T-helper 1 cell treated with Interleukin-12 subunit alpha and Interleukin-12 subunit beta and Interleukin-4 antibody, amounts not matched to agents 30 μg/mL and 1 μg/mL, for 36 hours (primary cell): Measurements from ENCODE around the gene LRP1B.

Experiments
- H3K27ac Mint-ChIP-seq: one replicate; pipeline ENCODE4 v1.8.0; 2021; ENCODE audit warnings: mild to moderate bottlenecking, mixed read lengths
- H3K27me3 Mint-ChIP-seq: one replicate; pipeline ENCODE4 v1.8.0; 2021; ENCODE audit warnings: low read depth, mixed read lengths
- H3K36me3 Mint-ChIP-seq: one replicate; pipeline ENCODE4 v1.8.0; 2021; ENCODE audit warnings: low read depth, mixed read lengths
- H3K4me1 Mint-ChIP-seq: one replicate; pipeline ENCODE4 v1.8.0; 2021; ENCODE audit warnings: low read depth, mixed read lengths
- H3K4me3 Mint-ChIP-seq: one replicate; pipeline ENCODE4 v1.8.0; 2021; ENCODE audit warnings: mild to moderate bottlenecking, moderate library complexity, mixed read lengths
- H3K9me3 Mint-ChIP-seq: one replicate; pipeline ENCODE4 v1.8.0; 2021; ENCODE audit warnings: mixed read lengths

LRP1B gene

GRCh38 chr2:140621583-140622362 is 1509.0 kb downstream of the LRP1B start:
- Mint-ChIP-seq H3K4me1 (no peaks in the 10 kb centered on the region), H3K27ac (no peak overlapping the region), H3K36me3 (no peaks in the 10 kb centered on the region), H3K27me3 (no peaks in the 10 kb centered on the region), H3K4me3 (no peak overlapping the region), H3K9me3 (peaks cover 2% of the 10 kb centered on the region)

GRCh38 chr2:140604788-140605187 is 1526.0 kb downstream of the LRP1B start:
- no peak overlapping the region for H3K27ac Mint-ChIP-seq
- H3K4me3 Mint-ChIP-seq, result no peak overlapping the region
- no peaks in the 10 kb centered on the region for H3K27me3 Mint-ChIP-seq

GRCh38 chr2:140604096-140604495 is 1526.7 kb downstream of the LRP1B start:
- no peak overlapping the region for H3K4me3 Mint-ChIP-seq
- H3K27me3 Mint-ChIP-seq, result no peaks in the 10 kb centered on the region
- H3K9me3 Mint-ChIP-seq, result no peaks in the 10 kb centered on the region
- H3K4me1 Mint-ChIP-seq, result no peaks in the 10 kb centered on the region
- no peaks in the 10 kb centered on the region for H3K36me3 Mint-ChIP-seq
- H3K27ac Mint-ChIP-seq, result no peak overlapping the region

More at GRCh38 chr2:140604788-140605187, 1526.0 kb downstream of the LRP1B start:
- Mint-ChIP-seq H3K4me1 (no peaks in the 10 kb centered on the region), H3K9me3 (no peaks in the 10 kb centered on the region), H3K36me3 (no peaks in the 10 kb centered on the region)

- H3K4me1 Mint-ChIP-seq, result no peaks in the 10 kb centered on the region
- H3K4me3 Mint-ChIP-seq, result no peak overlapping the region
- no peaks in the 10 kb centered on the region for H3K9me3 Mint-ChIP-seq
- no peak overlapping the region for H3K27ac Mint-ChIP-seq
- H3K27me3 Mint-ChIP-seq, result no peaks in the 10 kb centered on the region
- H3K36me3 Mint-ChIP-seq, result no peaks in the 10 kb centered on the region
These were observed 1527.4 kb downstream of the LRP1B start for GRCh38 chr2:140603416-140603815.

- H3K27ac Mint-ChIP-seq, result no peak overlapping the region
- no peak overlapping the region for H3K4me3 Mint-ChIP-seq
- no peaks in the 10 kb centered on the region for H3K4me1 Mint-ChIP-seq
- no peaks in the 10 kb centered on the region for H3K36me3 Mint-ChIP-seq
- no peaks in the 10 kb centered on the region for H3K27me3 Mint-ChIP-seq
- H3K9me3 Mint-ChIP-seq, result no peaks in the 10 kb centered on the region
These were observed 1529.0 kb downstream of the LRP1B start for GRCh38 chr2:140601801-140602200.

GRCh38 chr2:140601342-140601741 is 1529.5 kb downstream of the LRP1B start:
- H3K4me1 Mint-ChIP-seq, result no peaks in the 10 kb centered on the region
- no peaks in the 10 kb centered on the region for H3K27me3 Mint-ChIP-seq
- no peaks in the 10 kb centered on the region for H3K36me3 Mint-ChIP-seq
- H3K4me3 Mint-ChIP-seq, result no peak overlapping the region
- H3K9me3 Mint-ChIP-seq, result no peaks in the 10 kb centered on the region
- no peak overlapping the region for H3K27ac Mint-ChIP-seq

- no peaks in the 10 kb centered on the region for H3K27me3 Mint-ChIP-seq
- H3K4me1 Mint-ChIP-seq, result no peaks in the 10 kb centered on the region
- no peaks in the 10 kb centered on the region for H3K9me3 Mint-ChIP-seq
- no peak overlapping the region for H3K27ac Mint-ChIP-seq
- H3K4me3 Mint-ChIP-seq, result no peak overlapping the region
- no peaks in the 10 kb centered on the region for H3K36me3 Mint-ChIP-seq
These were observed 1530.7 kb downstream of the LRP1B start for GRCh38 chr2:140600116-140600515.

GRCh38 chr2:140597836-140598235 is 1533.0 kb downstream of the LRP1B start:
- Mint-ChIP-seq H3K9me3 (no peaks in the 10 kb centered on the region), H3K4me1 (no peaks in the 10 kb centered on the region), H3K4me3 (no peak overlapping the region), H3K27me3 (no peaks in the 10 kb centered on the region), H3K27ac (no peak overlapping the region), H3K36me3 (no peaks in the 10 kb centered on the region)

- Mint-ChIP-seq H3K36me3 (no peaks in the 10 kb centered on the region), H3K4me3 (no peak overlapping the region)
These were observed 1533.6 kb downstream of the LRP1B start for GRCh38 chr2:140597205-140597604.

GRCh38 chr2:140596447-140596846 is 1534.4 kb downstream of the LRP1B start:
- Mint-ChIP-seq H3K27me3 (no peaks in the 10 kb centered on the region), H3K36me3 (no peaks in the 10 kb centered on the region), H3K4me1 (no peaks in the 10 kb centered on the region), H3K4me3 (no peak overlapping the region), H3K27ac (no peak overlapping the region), H3K9me3 (peaks cover 4% of the 10 kb centered on the region)

More at GRCh38 chr2:140597205-140597604, 1533.6 kb downstream of the LRP1B start:
- Mint-ChIP-seq H3K9me3 (peaks cover 4% of the 10 kb centered on the region), H3K27ac (no peak overlapping the region), H3K27me3 (no peaks in the 10 kb centered on the region), H3K4me1 (no peaks in the 10 kb centered on the region)

GRCh38 chr2:140595107-140595506 is 1535.7 kb downstream of the LRP1B start:
- no peak overlapping the region for H3K27ac Mint-ChIP-seq
- H3K4me3 Mint-ChIP-seq, result no peak overlapping the region
- H3K4me1 Mint-ChIP-seq, result no peaks in the 10 kb centered on the region
- H3K27me3 Mint-ChIP-seq, result no peaks in the 10 kb centered on the region
- H3K36me3 Mint-ChIP-seq, result no peaks in the 10 kb centered on the region
- H3K9me3 Mint-ChIP-seq, result peaks cover 4% of the 10 kb centered on the region

GRCh38 chr2:140593132-140593531 is 1537.7 kb downstream of the LRP1B start:
- no peak overlapping the region for H3K27ac Mint-ChIP-seq
- peaks cover 4% of the 10 kb centered on the region for H3K9me3 Mint-ChIP-seq
- no peak overlapping the region for H3K4me3 Mint-ChIP-seq
- H3K4me1 Mint-ChIP-seq, result no peaks in the 10 kb centered on the region
- no peaks in the 10 kb centered on the region for H3K27me3 Mint-ChIP-seq
- no peaks in the 10 kb centered on the region for H3K36me3 Mint-ChIP-seq

GRCh38 chr2:140589696-140590095 is 1541.1 kb downstream of the LRP1B start:
- H3K4me3 Mint-ChIP-seq, result no peak overlapping the region
- H3K36me3 Mint-ChIP-seq, result no peaks in the 10 kb centered on the region
- no peak overlapping the region for H3K27ac Mint-ChIP-seq
- no peaks in the 10 kb centered on the region for H3K4me1 Mint-ChIP-seq
- no peaks in the 10 kb centered on the region for H3K27me3 Mint-ChIP-seq
- peaks cover 4% of the 10 kb centered on the region for H3K9me3 Mint-ChIP-seq

GRCh38 chr2:140589273-140589672 is 1541.5 kb downstream of the LRP1B start:
- Mint-ChIP-seq H3K27me3 (no peaks in the 10 kb centered on the region), H3K36me3 (no peaks in the 10 kb centered on the region), H3K27ac (no peak overlapping the region), H3K4me3 (no peak overlapping the region), H3K4me1 (no peaks in the 10 kb centered on the region), H3K9me3 (peaks cover 4% of the 10 kb centered on the region)

- Mint-ChIP-seq H3K4me3 (no peak overlapping the region), H3K27me3 (no peaks in the 10 kb centered on the region)
These were observed 1544.4 kb downstream of the LRP1B start for GRCh38 chr2:140586379-140586778.

More at GRCh38 chr2:140586379-140586778, 1544.4 kb downstream of the LRP1B start:
- Mint-ChIP-seq H3K36me3 (no peaks in the 10 kb centered on the region), H3K4me1 (no peaks in the 10 kb centered on the region), H3K9me3 (no peaks in the 10 kb centered on the region), H3K27ac (no peak overlapping the region)
